HFFc6 (cell line): ENCODE measurements around the gene LZTS3. TPM values are rescaled to one million over a fixed set of nuclear protein-coding genes. Genes with fewer than 3 reads are reported as not detected.

Experiments
- DNase-seq: peaks from one replicate; pipeline ENCODE4 v3.0.0-alpha.2; 2018
- H3K27ac Mint-ChIP-seq: 2 replicates; pipeline ENCODE4 v1.8.0; 2020; ENCODE audit warnings: mild to moderate bottlenecking, mixed read lengths
- H3K27me3 Mint-ChIP-seq: 2 replicates; pipeline ENCODE4 v1.8.0; 2021; ENCODE audit warnings: mild to moderate bottlenecking, moderate library complexity, mixed read lengths; ENCODE audit not compliant: insufficient read depth
- H3K36me3 Mint-ChIP-seq: 2 replicates; pipeline ENCODE4 v1.8.0; 2021; ENCODE audit warnings: low read depth, mixed read lengths
- H3K4me1 Mint-ChIP-seq: 2 replicates; pipeline ENCODE4 v1.8.0; 2020; ENCODE audit warnings: low read depth, mixed read lengths
- H3K4me3 Mint-ChIP-seq: 2 replicates; pipeline ENCODE4 v1.8.0; 2020; ENCODE audit warnings: mild to moderate bottlenecking, moderate library complexity, mixed read lengths
- H3K9me3 Mint-ChIP-seq: 2 replicates; pipeline ENCODE4 v1.8.0; 2020; ENCODE audit warnings: mild to moderate bottlenecking, mixed read lengths
- CTCF ChIP-seq: fragments of 200-600 bp; sonication (generic); IDR thresholded peaks from 2 replicates; pipeline ENCODE4 v1.5.0; 2021; ENCODE audit warnings: antibody characterized with exemption, mild to moderate bottlenecking
- total RNA-seq, 6 experiments: library from RNA; stranded (reverse); fragmentation: NEBNext Ultra II Directional; extraction: Animal tissue kit (Norgen Biotek cat#: 25700); gene quantifications; 2 replicates in 1 of 6; 3 replicates in 5 of 6; pipeline ENCODE4 v1.2.3, GENCODE V29; 2021

LZTS3 gene
- total RNA-seq, 6 experiments from 2014 or later = 2.7 to 6.1 (median 3.0) TPM

- Mint-ChIP-seq H3K4me1 (no peaks in the 10 kb centered on the region), H3K9me3 (no peaks in the 10 kb centered on the region), H3K27me3 (peaks cover 3% of the 10 kb centered on the region; the same call in 1 of the 2 replicates), H3K4me3 (no peak overlapping the region), H3K36me3 (peaks cover 5% of the 10 kb centered on the region; the same call in 1 of the 2 replicates), H3K27ac (no peak overlapping the region)
- DNase-seq = no peak
- TF ChIP-seq CTCF = no peak
Observed at GRCh38 chr20:3116341-3116740, 57.0 kb downstream of the LZTS3 start.

GRCh38 chr20:3115190-3116107 lies 57.9 kb downstream of the LZTS3 start:
- peak; percentile 91 for TF ChIP-seq CTCF
- Mint-ChIP-seq H3K9me3 (no peaks in the 10 kb centered on the region), H3K27me3 (no peaks in the 10 kb centered on the region), H3K4me1 (no peaks in the 10 kb centered on the region), H3K36me3 (peaks cover 5% of the 10 kb centered on the region; the same call in 1 of the 2 replicates), H3K27ac (no peak overlapping the region), H3K4me3 (no peak overlapping the region)
- peak; percentile 35 for DNase-seq

Other genes starting within 250 kb of the LZTS3 start
- gene GNRH2, start 129.9 kb downstream of the LZTS3 start, total RNA-seq = under 1 TPM in 1 of 6 experiments, not detected in 5; 0.26 TPM
- gene MRPS26, start 127.5 kb downstream of the LZTS3 start, total RNA-seq = 10 to 100 TPM; 31.7 to 46.8 (median 36.0) TPM
- not detected for gene OXT, start 101.9 kb downstream of the LZTS3 start, total RNA-seq
- gene AVP, start 88.8 kb downstream of the LZTS3 start, total RNA-seq = not detected
- gene FASTKD5, start 13.7 kb downstream of the LZTS3 start, total RNA-seq = 10 to 100 TPM; 11.9 to 15.0 (median 13.8) TPM
- gene UBOX5, start 13.7 kb downstream of the LZTS3 start, total RNA-seq = 1 to 10 TPM; 5.0 to 6.1 (median 5.5) TPM
- 10 to 100 TPM; 30.3 to 68.3 (median 31.5) TPM for gene DDRGK1, start 31.1 kb upstream of the LZTS3 start, total RNA-seq
- 10 to 100 TPM; 62.3 to 76.7 (median 70.2) TPM for gene ITPA, start 35.9 kb upstream of the LZTS3 start, total RNA-seq
- gene SLC4A11, start 65.6 kb upstream of the LZTS3 start, total RNA-seq = 1 to 10 TPM; 2.4 to 3.6 (median 3.1) TPM
- gene DNAAF9, start 234.1 kb upstream of the LZTS3 start, total RNA-seq = 10 to 100 TPM; 11.7 to 15.5 (median 12.9) TPM